ENCODE measurements around the gene DGKG.

GRCh38 chr3:186108106-186108940, 253.7 kb downstream of the DGKG start:
- TF ChIP-seq CTCF (IDR thresholded peaks at IDR 0.05) (no peak), EZH2 (IDR thresholded peaks at IDR 0.05) (peak; percentile 25), EZH2phosphoT487 (IDR thresholded peaks at IDR 0.05) (peak; percentile 10)
